GM20431 (cell line): ENCODE data around the gene AURKB.

ENCODE experiments used
- in situ Hi-C: fragments of 300-500 bp; cut with MseI, MboI; formaldehyde crosslinking; loops from one replicate; pipeline ENCODE4 v1.15.0; 2020; ENCODE audit warnings: low sequenced_read_pairs; ENCODE audit not compliant: unreplicated experiment

AURKB gene

DNA sequence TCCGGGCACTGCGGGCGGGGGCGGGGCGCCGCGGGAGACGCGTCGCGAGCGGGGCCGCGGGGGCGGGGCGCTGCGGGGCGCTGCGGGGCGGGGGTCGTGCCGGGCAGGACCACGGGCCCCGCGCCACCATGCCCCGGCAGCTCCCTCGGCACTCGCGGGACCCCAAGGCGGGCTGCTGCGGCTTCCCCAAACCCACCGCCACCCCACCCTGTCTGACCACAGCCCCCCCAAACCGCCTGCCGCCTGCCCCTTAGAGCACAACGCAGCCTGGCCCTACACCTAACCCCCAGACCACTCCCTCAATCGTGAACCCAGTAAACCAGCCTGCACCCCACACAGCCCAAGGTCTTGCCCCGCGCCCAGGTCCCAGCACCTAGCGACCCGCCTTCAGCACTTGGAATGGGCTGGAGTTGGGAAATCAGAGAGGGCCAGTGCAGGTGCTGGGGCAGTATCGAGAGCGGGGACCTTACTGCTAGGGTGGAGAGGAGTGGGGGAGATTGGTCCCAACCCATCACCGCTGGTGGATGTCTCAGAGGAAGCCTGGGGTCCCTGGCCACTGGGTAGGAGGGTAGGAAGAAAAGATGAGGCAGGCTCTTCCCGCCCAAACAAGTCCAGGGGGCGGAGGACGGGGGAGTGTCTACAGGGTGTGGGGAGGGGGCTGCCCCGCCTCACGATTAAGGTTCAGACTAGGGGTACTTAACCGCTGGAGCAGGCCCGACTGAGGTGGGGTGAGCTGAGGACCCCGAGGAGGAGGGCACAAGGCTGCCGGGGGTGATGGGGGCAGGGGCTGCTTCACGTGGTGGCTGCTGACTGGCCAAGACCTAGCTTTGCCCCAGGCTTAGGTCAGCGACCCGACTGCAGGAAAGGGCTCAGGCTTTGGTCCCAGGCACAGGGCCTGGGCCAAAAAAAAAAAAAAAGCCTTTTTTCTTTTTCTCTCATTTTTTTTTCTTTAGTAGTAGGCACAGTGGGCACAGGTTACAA, 47.1 kb downstream of the AURKB start:
- in situ Hi-C loops = no loop called here

DNA sequence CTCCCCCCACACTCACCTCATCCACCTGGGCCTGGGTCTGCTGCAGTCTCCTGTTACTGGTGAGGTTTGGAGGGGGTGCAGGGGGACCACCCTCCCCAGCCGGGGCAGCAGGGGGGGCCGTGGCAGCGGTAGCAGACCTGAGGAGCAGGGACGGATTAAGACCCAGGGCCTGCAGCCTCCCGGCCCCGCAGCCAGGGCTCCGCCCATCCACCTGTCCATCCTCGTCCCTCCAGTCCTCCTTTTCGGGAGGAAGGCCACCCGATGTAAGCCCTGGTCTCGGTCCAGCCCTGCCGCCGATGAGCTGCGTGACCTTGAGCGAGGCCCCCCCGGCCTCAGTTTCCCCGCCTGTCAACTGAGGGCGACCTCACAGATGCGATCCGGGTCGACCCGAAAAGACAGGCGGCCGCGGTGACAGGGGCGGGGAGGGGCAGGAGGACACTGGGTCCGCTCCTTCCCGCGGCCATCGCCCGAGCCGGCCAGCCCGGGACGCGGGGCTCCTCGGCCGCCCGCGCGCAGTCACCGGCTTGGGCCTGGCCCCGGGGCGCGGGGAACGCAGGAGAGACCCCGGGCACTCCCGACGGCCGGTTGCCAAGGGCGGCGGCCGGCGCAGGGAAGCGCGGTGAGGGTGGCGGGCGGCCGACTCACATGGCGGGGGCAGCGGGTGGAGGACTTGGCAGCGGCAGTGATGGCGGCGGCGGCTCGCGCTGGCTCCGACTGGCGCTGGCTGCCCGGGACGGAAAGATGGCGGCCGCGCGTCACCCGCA, 48.0 kb downstream of the AURKB start, which contains the start of gene VAMP2:
TSS of gene VAMP2 (minus strand) at position 716 of the 764 bp plus-strand sequence. CDS start at position 647, 69 bp downstream.
- in situ Hi-C loops = no loop called here

DNA sequence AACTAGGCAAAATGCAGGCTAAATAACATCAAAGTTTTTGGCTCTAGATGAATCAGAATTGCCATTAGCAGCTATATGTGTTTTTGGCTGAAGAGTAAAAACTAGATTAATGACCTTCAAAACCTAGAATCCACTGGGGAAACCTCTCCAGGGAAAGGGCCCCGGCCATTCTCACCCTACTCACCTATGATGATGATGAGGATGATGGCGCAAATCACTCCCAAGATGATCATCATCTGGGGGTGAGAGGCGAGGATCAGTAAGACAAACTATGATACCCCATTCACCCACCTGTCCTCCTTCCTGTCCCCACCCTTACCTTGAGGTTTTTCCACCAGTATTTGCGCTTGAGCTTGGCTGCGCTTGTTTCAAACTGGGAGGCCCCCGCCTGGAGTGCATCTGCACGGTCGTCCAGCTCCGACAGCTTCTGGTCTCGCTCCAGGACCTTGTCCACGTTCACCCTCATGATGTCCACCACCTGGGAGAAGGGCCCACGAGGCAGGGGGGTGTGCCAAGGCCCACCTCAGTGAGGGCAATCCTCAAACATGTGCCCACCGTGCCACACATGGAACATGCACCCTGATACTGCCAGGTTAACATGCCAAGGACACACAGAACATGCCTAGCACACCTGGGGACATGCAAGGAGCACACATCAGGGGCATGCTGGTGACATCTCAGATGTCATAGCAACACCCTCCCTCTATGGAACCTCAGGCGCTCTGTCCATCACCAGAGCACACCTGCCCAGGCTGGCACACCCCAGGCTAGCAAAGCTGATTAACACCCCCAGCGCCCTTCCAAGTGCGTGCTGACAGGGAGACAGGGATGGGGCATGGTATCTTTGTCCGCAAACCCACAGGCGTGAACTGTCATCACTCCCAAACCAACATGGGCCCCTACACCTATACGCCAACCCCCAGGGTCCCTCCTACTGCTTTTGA, 48.8 kb downstream of the AURKB start:
- in situ Hi-C loops = no loop called here

DNA sequence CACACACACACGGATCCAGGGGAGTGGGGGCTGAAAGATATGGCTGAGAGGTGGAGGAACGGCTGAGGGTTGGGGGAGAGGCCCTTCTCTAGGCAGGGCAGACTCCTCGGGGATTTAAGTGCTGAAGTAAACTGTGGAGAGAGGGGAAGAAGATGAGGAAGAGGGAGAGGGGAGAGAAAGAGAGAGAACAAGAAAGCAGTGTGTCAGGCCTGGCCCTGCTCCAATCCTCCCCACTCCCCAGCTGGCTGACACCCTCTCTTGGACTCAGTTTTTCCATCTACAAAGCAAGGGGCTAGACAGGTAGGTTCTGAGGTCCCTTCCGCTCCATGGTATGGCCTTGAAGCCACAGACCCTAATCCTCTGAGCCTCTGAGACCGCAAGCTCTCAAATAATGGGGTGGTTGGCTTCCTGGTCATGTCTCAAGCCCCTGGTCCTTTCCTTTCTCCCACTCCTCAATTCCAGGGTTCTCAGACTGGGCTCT, 49.6 kb downstream of the AURKB start:
- in situ Hi-C loops = no loop called here

DNA sequence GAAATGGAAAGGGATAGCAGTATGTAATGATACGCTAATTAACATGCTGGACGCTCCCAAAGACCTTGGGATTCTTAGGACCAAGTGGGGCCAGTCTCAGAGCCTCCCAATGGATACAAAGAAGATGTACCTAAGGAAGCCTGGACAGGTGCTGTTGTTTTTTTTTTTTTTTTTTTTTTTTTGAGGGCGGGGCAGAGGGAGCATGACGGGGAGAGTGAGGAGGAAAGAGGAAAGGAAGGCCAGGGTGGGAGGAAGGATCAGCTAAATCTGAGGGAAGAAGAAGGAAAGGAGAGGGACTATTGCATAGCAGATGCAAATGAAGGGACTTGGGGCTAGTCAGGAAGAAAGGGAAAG, 50.2 kb downstream of the AURKB start:
- in situ Hi-C loops = no loop called here

DNA sequence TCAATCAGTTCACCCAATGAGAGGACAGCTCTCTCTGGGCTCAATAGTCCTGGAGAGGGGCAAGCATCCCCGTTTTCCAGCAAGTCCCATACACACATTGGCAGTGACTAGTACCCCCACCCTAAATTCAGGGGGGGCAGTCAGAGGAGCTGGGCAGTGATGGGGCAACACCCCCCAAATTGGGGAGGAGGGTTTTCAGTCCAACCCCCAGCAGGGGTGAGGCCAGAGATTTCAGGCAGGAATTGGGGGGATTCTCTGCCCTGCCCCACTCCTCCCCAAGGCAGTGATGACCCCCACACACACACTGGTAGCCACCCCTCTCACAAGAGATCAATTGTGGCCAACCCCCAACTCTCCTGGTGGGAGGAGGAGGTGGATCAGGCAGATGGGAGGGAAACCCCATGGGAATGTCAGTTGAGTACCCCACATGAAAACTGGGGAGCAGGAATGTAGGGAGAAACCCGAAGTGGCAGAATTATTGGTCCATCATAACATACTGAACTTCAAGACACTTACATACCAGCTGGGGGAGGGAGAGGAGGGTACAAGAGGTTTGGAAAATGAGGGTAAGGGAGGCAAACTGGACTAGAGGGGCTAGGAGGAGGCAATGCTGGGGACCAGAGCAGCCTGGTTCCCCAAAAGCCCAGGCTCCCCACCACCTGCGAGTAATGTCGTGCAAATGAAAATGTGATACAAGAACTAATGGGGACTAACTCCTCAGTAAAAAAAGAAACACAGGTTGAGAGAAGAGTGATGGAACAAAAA, 50.7 kb downstream of the AURKB start:
- in situ Hi-C loops = no loop called here

DNA sequence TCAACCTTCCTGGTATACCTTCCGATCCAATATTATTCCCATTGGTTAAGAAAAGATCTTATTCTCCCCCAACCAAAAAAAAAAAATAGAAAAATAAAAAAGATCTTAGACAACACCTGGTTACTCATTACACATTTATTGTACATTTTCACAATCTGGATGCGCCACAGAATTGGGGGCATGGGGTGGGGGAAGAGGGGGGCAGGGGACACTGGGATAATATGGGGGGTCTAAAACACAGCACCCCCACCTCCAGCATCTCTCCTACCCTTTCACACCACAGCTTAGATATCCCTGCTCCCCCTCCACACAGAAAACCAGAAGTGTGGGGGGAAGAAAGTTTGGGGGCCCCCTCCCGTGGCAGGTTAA, 51.4 kb downstream of the AURKB start:
- in situ Hi-C loops = no loop called here

DNA sequence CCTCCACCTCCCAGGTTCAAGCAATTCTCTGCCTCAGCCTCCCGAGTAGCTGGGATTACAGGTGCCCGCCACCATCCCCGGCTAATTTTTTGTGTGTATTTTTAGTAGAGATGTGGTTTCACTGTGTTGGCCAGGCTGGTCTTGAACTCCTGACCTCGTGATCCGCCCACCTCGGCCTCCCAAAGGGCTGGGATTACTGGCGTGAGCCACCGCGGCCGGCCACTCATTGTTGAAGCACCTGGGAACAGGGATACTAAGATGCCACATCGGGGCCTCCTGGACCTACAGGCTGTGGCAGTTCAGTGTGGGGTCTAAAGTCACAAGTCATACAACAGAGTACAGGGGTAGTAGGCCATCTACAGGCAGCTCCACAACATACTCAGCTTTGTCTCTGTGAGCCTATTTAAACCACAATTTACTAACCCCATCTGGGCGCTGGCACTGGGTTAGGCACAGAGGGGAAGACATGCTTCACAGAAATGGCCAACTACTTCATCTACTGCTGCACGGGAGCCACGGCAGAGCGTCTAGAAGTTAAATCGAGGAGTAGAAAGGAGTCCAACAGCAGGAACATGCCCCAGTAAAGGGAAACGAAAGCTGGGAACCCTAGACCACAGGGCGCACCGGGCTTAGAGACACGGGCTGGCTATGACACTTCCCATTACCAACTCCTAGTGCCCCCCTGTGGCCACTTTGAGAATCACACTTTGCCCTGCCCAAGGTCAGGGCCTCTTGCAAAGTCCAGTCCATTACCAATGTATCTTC, 51.9 kb downstream of the AURKB start:
- in situ Hi-C loops = no loop called here

DNA sequence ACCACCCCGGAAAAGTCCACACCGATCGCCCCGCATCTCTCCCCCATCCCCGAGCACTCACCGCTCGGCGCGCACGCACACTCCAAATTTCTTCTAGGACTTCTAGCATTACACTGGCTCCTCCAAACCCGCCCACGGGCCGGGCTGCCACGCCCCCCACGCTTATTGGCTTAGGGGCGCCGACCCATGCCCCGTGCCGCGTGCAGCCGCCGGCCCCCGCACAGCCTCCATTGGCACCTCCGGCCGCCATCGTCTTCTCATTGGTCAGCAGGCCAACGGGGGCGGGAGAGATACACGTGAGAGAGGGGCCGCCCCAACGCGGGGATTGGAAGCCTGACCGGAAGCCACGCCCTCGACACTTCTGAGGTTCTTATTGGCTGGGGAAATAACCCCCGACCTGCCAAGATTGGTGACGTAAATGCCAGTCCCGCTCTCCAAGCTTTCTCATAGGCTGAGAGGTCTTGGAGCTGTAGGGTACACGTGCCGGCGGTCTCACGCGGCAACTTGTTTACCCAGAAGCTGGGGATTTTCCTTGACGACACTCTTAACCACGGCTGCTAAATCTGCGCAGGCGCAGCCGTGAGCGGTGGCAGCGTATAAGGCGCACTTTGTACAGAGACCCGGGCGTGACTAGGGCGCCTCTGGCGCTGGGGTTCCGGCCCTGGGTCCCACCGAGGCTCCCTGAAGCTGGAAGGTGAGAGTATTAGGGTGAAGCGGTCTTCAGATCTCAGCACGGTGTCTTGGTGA, 54.0 kb downstream of the AURKB start:
- in situ Hi-C loops = no loop called here

DNA sequence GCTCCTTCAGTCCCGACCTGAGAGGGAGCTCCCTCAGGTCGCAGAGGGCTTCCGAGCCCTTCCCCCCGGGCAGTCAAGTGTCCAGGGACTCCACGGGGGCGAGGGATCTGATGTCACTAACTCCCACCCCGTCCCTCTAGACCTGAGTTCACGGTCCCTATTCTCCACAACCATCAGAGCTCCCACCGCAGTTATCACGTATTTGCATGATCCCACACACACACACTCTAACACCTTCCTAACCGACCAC, 54.5 kb downstream of the AURKB start:
- in situ Hi-C loops = no loop called here

DNA sequence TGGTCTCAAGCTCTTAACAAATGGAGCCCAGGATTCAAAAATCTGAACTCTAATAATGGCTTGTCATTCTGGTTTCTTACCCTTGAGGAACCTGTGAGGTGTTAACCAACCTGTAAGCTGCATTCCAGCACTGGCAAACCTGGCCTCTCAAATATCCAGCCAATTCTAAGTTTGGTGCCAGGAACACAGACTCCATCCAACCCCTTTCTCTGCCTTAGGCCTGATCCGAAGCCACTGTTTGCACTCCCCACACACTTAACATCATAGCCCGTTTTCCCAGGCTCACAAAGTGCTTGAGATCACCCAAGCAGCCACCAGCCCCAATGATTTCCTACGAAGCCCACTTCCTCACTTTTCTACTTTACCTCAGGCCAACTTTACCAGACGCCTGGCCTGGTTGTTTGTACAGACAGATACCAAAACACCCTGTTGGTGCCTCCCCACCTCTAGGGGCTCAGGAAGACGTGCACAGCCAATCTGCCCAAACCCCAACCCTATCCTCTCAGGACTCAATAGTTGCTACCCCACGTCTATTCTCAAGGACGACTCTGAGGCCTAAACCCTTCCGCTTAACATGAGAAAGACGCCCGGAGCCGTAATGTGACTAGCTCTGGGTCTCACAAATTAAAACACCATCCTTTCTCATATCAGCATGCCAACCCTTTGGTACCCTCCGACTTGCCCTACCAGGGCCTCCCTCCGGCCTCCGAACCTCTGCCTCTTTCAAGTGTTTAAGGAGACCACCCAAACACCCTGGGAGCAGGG, 55.0 kb downstream of the AURKB start:
- in situ Hi-C loops = no loop called here
